GM18907 (cell line): Measurements from ENCODE around the gene KLHDC4.

Experiments used
- ATAC-seq: cut with Tn5 transposase; IDR thresholded peaks from one replicate; pipeline ENCODE4 v1.9.1; 2021; ENCODE audit warnings: mild to moderate bottlenecking, moderate library complexity; ENCODE audit not compliant: unreplicated experiment

KLHDC4 gene

GRCh38 chr16:87701505-87701921 lies 64.3 kb downstream of the KLHDC4 start:
- ATAC-seq, result peak; percentile 27

DNA sequence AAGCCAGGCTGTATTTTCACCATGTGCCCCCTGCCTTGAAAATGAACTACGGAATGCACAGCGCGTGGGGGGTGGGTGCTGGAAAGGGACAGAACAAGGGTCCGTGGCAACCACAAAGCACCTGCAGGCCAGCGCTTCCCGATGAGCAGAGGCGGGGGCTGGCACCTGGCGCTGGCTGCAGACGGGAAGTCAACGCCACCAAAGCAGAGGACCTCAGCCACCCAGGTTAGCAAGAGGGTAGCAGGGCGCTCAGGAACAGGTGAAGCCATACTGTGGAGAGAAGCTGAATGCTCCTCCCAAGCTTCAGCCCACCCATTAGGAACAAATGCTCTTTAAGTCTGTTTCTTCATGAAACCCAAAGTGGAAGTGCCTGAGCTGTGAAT lies 64.7 kb downstream of the KLHDC4 start:
- ATAC-seq, result peak; percentile 2

GRCh38 chr16:87700406-87701077 lies 65.2 kb downstream of the KLHDC4 start:
- ATAC-seq, result no peak

DNA sequence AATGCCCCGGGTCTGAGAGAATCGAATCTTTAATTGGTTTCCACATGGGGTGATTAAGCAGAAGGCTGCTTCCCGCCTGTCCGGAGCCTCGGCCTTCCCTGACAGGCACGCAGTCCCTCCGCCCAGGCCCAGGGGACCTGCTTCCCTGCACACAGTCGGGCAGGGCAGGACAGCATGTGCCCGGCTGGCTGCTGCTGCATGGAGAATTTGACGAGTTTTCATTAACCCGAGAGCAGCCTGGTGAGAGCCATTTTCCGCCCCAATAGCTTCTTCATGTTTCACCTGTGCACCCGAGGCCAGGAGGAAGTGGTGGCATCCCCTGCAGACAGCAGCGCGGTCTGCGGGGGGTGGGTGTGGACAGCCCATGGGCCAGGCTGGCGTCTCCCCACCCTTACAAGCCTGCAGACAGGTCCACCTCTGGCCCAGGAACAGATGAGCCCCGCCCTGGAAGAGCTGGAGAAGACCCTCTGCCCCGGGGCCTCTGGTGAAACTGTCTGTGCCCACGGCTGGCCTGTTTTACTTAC lies 67.0 kb downstream of the KLHDC4 start:
- ATAC-seq, result no peak

GRCh38 chr16:87698241-87698640 lies 67.5 kb downstream of the KLHDC4 start:
- no peak for ATAC-seq

GRCh38 chr16:87697792-87698191 lies 68.0 kb downstream of the KLHDC4 start:
- no peak for ATAC-seq

- no peak for ATAC-seq
Observed at GRCh38 chr16:87697256-87697655, 68.5 kb downstream of the KLHDC4 start.

DNA sequence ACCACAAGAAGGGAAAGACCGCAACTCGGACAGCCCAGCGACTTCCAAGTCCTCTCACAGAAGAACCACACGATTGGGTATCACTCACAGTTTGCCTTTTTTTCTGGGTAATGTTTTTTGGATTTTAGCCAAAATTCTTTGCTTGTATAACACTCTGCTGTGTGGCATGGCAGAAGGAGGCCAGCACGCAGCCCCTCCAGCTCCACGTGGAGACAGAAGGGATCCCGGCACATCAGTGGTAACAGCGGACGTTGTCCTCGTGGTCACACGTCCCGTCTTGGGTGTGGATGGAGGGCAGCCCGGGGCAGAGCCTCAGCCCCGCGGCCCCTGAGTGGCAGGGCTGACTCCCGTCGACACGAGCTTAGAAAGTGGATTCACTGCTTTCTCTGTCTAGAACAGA lies 69.1 kb downstream of the KLHDC4 start:
- ATAC-seq, result no peak

DNA sequence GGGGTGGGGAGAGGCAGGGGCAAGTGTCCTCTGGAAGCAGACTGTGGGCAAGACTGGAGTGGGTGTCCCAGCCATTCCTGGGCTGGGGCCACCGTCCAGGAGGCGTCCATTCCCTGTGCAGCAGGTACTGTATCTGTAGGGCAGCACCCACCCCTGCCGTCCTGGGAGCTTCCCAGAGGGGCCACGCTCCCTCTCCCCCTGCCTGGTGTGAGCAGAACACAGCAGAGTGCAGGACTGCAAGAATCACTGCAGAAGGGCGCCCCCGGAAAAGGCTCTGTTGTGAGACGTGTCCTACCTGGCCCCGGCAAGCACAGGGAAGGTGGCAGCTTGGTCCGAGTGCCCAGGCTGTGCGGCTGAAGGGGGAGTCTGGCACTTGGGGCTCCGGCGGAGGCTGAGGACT lies 70.3 kb downstream of the KLHDC4 start:
- no peak for ATAC-seq

- ATAC-seq, result no peak
Observed at GRCh38 chr16:87694441-87695125, 71.2 kb downstream of the KLHDC4 start.

DNA sequence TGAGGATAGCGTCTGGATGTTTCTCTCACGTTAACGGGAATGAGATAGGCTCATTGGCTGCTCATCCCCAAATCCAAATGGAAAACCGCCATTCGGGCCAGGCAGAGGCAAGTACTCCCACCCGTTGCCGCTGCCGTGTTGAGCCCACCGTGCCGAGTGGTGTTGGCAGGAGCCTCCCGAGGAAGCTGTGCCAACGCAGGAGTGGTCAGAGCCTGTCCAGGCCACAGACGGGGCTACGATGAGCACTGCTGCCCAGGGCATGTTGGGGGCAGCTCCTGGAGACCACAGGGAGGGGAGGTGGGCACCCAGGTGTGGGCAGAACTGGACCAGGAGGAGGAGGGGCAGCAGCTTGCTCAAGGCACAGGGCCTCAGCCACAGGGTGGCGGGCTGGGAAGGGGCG lies 72.0 kb downstream of the KLHDC4 start:
- ATAC-seq, result no peak

DNA sequence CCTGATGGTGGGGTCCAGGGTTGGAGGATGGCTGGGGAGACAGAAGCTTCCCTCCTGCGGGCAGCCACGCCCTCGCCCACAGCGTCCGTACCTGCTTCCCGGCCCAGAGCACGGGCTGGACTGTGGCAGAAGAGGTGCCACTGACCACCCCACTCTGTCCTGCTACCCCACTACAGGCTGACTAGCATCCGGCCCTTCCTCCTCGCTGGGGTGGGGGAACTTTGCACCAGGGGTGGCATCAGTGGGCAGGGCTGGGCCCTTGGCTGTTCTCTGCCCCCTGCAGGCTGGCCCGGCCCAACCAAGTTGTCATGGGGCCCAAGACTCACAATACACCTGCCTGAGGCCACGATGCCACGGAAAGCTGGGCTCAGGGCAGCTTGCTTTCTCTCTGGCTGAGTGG lies 73.0 kb downstream of the KLHDC4 start:
- ATAC-seq, result no peak

GRCh38 chr16:87692176-87692575 lies 73.6 kb downstream of the KLHDC4 start:
- ATAC-seq, result no peak

GRCh38 chr16:87691686-87692079 lies 74.1 kb downstream of the KLHDC4 start:
- no peak for ATAC-seq

DNA sequence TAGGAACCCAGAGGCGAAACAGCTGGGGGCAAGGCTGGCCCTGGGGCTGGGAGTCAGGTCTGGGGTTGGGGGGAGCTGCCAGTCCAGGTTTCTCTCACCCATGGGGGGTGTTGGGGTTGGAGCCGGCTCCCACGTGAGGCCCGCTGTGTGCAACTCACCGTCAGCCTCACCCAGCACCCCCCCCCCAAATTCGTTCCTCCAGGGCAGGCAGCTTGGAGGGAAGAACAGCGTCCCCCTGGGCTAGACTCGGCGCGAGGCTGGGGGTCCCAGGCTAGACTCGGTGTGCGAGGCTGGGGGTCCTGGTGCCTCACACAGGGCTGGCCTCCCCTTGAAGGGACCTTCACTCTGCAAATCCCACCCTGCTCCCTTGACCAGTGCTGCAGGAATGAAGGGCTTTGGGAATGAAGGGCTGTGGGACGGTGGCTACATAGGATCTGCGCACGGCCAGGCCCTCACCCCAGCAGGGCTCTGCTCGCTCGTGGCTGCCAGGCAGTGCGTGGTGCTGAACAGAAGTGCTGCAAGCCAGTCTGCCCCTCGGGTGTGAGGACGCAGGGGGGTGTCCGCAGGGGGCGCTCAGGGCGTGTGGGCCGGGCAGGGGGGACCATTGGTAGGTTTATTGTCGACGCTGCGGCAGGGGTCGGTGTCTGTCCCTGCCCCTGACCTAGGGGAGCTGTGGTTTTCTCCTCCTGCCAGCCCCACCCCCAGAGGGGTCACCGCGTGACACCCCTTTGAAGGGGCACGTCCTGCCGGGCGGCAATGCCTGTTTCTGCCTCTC lies 74.7 kb downstream of the KLHDC4 start:
- ATAC-seq, result no peak

DNA sequence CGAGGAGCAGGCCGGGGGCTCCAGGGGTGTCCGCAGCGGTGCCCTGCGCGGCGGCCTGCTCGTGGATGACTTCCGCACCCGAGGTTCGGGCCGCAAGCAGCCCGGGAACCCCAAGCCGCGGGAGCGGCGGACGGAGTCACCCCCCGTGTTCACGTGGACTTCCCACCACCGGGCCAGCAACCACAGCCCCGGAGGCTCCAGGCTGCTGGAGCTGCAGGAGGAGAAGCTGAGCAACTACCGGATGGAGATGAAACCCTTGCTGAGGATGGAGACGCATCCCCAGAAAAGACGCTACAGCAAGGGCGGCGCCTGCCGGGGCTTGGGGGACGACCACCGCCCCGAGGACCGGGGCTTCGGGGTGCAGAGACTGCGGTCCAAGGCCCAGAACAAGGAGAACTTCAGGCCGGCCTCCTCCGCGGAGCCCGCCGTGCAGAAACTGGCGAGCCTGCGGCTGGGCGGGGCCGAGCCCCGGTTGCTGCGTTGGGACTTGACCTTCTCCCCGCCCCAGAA lies 75.8 kb downstream of the KLHDC4 start:
- no peak for ATAC-seq

GRCh38 chr16:87688876-87689815 lies 76.6 kb downstream of the KLHDC4 start:
- ATAC-seq, result no peak

DNA sequence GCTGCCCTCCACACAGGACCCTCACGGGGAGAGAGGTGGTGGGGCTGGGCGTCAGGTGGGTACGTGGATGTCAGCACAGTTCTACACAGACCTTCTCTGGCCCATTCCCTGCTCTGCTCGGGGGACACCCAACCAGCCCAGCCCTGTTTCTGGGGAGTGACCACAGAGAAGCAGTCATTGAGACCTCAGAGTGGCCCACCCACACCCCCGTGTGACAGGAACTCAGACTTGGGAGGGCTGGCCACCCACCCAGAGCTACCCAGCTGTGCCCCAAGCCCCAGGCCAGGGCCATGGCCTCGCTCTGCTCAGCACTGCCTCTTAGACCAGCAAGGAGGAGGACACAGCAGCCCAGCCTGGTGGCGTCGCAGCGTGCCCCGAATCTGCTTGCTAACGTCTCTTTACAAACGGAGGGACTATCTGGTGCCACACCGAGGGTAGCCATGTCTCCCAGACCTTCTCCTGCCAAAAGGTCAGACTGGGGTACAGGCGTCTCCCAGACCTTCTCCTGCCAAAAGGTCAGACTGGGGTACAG lies 77.7 kb downstream of the KLHDC4 start:
- ATAC-seq, result no peak

DNA sequence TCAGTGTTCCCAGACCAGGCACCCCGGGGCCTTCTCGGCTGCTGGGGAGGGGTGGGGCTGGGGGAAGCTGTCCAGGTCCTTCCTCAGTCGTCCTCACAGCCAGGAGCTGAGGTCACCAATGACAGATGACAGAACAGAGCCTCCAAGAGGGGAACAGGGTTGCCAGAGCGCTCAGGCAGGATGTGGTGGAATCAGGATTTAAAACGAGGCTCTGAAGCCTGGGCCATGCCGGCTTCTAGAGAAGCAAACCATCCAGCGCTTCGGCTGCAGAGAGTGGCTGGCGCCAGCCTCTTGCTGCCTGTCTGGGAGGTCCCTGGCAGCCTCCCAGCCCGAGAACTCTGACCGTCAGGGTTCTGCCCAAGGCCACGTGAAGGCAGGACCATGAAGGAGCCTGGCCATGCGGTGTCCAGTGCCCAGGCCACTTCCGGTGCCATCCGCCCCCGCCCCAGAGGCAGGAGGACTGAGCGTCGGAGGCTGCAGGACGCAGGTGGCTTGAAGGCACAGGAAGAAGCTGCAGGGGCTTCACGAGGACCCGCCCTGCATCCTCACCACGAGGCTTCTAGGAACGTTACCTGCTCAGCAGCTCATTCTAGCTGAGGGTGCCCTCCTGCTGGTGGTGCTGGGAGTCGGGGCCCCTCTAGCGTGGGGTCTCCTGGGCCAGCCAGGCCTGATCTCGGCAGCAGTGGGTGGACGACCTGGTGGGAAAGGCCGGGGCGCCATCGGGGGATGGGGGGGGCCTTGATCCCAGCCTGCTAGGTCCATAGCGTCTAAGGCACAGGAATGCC lies 78.5 kb downstream of the KLHDC4 start:
- no peak for ATAC-seq
